GM19395 (cell line): Measurements from ENCODE around the gene ZNF649.

Experiments
- ATAC-seq: cut with Tn5 transposase; IDR thresholded peaks from one replicate; pipeline ENCODE4 v1.9.1; 2021; ENCODE audit warnings: mild to moderate bottlenecking, moderate library complexity; ENCODE audit not compliant: unreplicated experiment

ZNF649 gene

GRCh38 chr19:51889934-51890333 lies 14.9 kb downstream of the ZNF649 start:
- no peak for ATAC-seq

DNA sequence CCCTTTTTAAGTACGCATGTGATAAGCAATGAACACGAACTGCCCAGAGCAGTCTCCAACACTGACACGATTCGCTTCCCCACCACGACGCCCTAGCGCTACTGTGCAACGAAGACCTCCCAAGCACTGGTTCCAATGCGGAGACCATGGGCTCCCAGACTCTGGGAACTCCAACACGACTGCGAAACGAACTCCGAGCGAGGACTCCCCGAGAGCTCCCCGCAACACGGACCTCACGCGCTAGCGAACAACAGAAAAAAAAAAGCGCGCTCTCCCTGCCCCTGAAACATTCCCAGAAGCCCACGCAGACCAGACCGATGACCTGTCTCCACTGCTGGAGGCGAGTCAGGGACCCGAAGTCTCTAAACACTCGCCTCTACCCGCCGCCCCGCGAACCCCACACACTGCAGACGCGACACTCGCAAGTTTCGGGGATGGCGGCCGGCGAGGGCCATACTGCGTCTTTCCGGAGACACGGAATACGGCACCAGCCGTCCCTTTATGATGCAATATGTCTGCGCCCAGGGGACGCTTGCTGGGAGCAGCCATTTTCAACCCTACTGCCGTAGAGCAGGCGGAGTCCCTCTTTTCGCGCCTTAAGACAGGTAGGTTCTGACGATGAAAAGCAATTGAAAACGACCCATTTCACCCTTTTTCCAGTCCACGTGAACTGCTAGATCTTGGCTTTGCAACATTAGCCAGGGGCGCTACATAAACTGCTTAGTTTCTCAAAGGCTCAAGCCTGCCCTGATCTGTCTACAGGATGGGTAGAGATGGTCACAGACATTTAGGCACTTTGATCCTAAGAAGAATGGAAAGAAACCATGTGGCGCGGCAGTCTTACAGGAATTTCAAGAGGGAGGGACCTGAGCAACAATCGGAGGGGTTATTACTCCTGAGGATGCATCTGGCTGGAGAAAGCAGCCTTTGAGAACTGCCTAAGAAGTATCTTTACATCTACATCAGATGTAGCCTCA lies 17.0 kb downstream of the ZNF649 start, which contains the start of gene ZNF577:
TSS of gene ZNF577 (minus strand) at position 430 of the 977 bp plus-strand sequence. CDS start 7,569 bp downstream, outside the sequence.
- ATAC-seq: no peak

GRCh38 chr19:51884713-51885112 lies 20.1 kb downstream of the ZNF649 start:
- no peak for ATAC-seq

DNA sequence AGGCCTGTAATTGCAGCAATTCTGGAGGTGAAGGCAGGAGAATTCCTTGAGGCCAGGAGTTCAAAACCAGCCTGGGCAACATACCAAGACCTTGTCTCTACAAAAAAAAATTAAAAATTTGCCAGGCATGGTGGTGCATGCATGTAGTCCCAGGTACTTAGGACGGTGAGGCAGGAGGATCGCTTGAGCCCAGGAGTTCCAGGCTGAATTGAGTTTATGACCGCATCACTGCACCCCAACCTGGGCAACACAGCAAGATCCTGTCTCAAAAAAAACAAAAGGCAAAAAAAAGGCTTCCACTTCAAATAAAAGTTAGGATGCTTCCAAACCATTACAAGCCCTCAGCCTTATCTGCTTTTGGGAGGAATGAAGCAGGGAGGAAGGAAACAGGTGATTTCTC lies 22.3 kb downstream of the ZNF649 start:
- ATAC-seq: no peak

- ATAC-seq: no peak
Observed at GRCh38 chr19:51873097-51873496, 31.7 kb downstream of the ZNF649 start.

DNA sequence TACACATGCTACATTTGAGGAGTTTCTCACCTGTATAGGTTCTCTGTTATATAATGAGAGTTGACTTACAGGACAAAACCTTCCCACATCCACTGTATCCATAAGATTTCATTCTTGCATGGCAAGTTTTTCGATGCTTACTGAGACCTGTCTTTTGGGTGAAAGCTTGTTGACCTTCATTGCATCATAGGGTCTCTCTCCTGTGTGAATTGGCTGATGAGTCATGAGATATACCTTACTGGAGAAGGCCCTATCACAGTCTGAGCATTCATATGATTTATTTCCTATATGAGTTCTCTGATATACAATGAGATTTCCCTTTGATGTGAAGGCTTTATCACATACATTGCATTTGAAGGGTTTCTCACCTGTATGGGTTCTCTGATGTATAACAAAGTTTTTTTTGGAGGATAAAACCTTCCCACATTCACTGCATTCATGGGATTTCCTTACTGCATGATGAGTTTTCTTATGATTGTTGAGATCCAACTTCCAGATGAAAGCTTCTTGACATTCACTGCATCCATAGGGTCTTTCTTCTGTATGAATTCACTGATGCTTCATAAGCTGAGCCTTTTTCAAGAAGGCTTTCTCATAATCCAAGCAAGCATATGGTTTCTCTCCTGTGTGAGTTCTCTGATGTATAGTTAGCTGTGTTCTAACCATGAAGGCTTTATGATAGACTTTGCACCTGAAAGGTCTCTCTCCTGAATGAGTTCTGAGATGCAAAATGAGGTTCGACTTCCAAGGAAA lies 42.8 kb downstream of the ZNF649 start:
- ATAC-seq: no peak
